ENCODE measurements around the gene HAVCR2.

DNA sequence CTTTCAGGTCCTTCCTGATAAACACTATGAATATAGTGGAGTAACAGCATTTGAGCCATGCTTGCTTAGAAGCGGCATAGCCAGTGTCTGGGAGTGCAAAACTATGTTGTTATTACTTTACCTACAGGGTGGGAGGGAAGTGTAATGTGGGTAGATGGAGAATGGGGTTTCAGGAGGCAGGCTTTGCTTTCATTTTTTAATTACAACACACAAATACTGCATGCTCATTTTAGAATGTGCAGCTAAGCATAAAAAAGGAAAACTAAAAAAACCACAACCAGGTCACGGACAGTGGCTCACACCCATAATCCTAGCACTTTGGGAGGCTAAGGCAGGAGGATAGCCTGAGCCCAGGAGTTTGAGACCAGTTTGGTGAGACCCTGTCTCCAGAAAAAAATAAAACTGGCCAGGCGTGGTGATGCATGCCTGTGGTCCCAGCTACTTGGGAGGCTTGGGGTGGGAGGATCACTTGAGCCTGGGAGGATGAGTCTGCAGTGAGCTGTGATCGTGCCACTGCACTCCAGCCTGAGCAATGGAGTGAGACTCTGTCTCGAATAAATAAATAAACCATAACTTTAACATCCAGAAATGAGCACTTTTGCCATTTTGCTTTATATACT, 70.2 kb downstream of the HAVCR2 start:
- TF ChIP-seq, protein P1, sequence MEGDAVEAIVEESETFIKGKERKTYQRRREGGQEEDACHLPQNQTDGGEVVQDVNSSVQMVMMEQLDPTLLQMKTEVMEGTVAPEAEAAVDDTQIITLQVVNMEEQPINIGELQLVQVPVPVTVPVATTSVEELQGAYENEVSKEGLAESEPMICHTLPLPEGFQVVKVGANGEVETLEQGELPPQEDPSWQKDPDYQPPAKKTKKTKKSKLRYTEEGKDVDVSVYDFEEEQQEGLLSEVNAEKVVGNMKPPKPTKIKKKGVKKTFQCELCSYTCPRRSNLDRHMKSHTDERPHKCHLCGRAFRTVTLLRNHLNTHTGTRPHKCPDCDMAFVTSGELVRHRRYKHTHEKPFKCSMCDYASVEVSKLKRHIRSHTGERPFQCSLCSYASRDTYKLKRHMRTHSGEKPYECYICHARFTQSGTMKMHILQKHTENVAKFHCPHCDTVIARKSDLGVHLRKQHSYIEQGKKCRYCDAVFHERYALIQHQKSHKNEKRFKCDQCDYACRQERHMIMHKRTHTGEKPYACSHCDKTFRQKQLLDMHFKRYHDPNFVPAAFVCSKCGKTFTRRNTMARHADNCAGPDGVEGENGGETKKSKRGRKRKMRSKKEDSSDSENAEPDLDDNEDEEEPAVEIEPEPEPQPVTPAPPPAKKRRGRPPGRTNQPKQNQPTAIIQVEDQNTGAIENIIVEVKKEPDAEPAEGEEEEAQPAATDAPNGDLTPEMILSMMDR (IDR thresholded peaks at IDR 0.05 in 8 of 11, conservative IDR thresholded peaks at IDR 0.05 in 3 of 11), result no peak
- TF ChIP-seq POLR2AphosphoS5 (IDR thresholded peaks at IDR 0.05), result no peak
